Panc1 (cell line): ENCODE results near the gene FGD1. TPM values are rescaled to one million over a fixed set of nuclear protein-coding genes. Genes with fewer than 3 reads are reported as not detected.
"Not testable (repeated sequence)": the region's sequence is repeated elsewhere in the genome, so short reads cannot be mapped to it uniquely, and the experiment has no call there.

ENCODE experiments used
- ATAC-seq: fragments of 200-7000 bp; cut with Tn5 transposase; 2 replicates; pipeline ENCODE4 v1.9.1; 2020; ENCODE audit warnings: mild to moderate bottlenecking, moderate library complexity
- Bru-seq: library from RNA; stranded (reverse); fragments of 400-500 nt; gene quantifications from one replicate; lab custom pipeline; 2021; lab: Mats Ljungman, UMichigan
- BruChase-seq, 2 experiments: library from RNA; stranded (reverse); fragments of 400-500 nt; gene quantifications; one replicate each; lab custom pipeline; 2021; lab: Mats Ljungman, UMichigan
- BruUV-seq: library from RNA; stranded (reverse); fragments of 400-500 nt; replicated peaks from 2 replicates; lab custom pipeline; 2021; lab: Mats Ljungman, UMichigan
- CTCF ChIA-PET: fragments of 300-600 bp; sonication (Branson Sonifier 250); formaldehyde crosslinking; loops from one replicate; lab custom pipeline; 2022; ENCODE audit warnings: antibody characterized with exemption; lab: Charles Lee
- POLR2A ChIA-PET: fragments of 300-600 bp; sonication (Branson Sonifier 250); formaldehyde crosslinking; loops from one replicate; lab custom pipeline; 2022; ENCODE audit warnings: antibody characterized with exemption; lab: Charles Lee
- DNase-seq: peaks from one replicate; pipeline ENCODE4 v3.0.0-alpha.2; 2010; ENCODE audit warnings: low read depth, low spot score
- H3K27ac ChIP-seq: 2 replicates; pipeline ENCODE4 v1.5.1; 2011; ENCODE audit warnings: mild to moderate bottlenecking, low read length, inconsistent platforms
- H3K27me3 ChIP-seq: fragments of 200-500 bp; sonication (Bioruptor generic); 2 replicates; pipeline ENCODE4 v1.6.0; 2014; ENCODE audit warnings: low read length, inconsistent platforms; ENCODE audit not compliant: control insufficient read depth, insufficient read depth
- H3K36me3 ChIP-seq: fragments of 200-500 bp; sonication (Bioruptor generic); 2 replicates; pipeline ENCODE4 v1.5.1; 2014; ENCODE audit warnings: inconsistent platforms, mild to moderate bottlenecking, low read length, moderate library complexity; ENCODE audit not compliant: control insufficient read depth, insufficient read depth
- H3K4me1 ChIP-seq: 2 replicates; pipeline ENCODE4 v1.5.1; 2011; ENCODE audit warnings: inconsistent platforms, mild to moderate bottlenecking, low read length, moderate library complexity; ENCODE audit not compliant: control insufficient read depth, insufficient read depth
- H3K4me3 ChIP-seq, 2 experiments: 2 replicates each; pipeline ENCODE4 v1.5.1; 2011 to 2012; ENCODE audit warnings: low read depth in 2 of 2, low read length in 2 of 2, mild to moderate bottlenecking in 2 of 2, inconsistent platforms in 1 of 2, moderate library complexity in 1 of 2
- H3K9me3 ChIP-seq: fragments of 200-500 bp; sonication (Bioruptor generic); 2 replicates; pipeline ENCODE4 v1.5.1; 2014; ENCODE audit warnings: low read depth, mild to moderate bottlenecking, inconsistent platforms, low read length, moderate library complexity; ENCODE audit not compliant: control insufficient read depth, insufficient read depth
- CTCF ChIP-seq: fragments of 450-650 bp; IDR thresholded peaks from 2 replicates; pipeline ENCODE4 v1.5.1; 2017; ENCODE audit warnings: mild to moderate bottlenecking
- POLR2AphosphoS5 ChIP-seq: IDR thresholded peaks from 2 replicates; pipeline ENCODE4 v1.6.1; 2012; ENCODE audit warnings: mild to moderate bottlenecking, low read depth, low read length, moderate library complexity
- REST ChIP-seq, 2 experiments: IDR thresholded peaks; 2 replicates each; pipeline ENCODE4 v1.6.1; 2011 to 2012; ENCODE audit warnings: low read depth in 2 of 2, control low read depth in 1 of 2, low read length in 1 of 2, mild to moderate bottlenecking in 1 of 2, moderate library complexity in 1 of 2; ENCODE audit not compliant: insufficient read depth in 1 of 2
- SIN3A ChIP-seq: IDR thresholded peaks from 2 replicates; pipeline ENCODE4 v1.6.1; 2012; ENCODE audit warnings: low read depth, mild to moderate bottlenecking, low read length, moderate library complexity, borderline replicate concordance; ENCODE audit not compliant: insufficient read depth
- TCF7L2 ChIP-seq: IDR thresholded peaks from 2 replicates; pipeline ENCODE4 v1.6.1; 2011; ENCODE audit warnings: mild to moderate bottlenecking, low read depth, low read length, inconsistent platforms
- in situ Hi-C: cut with HindIII; loops from 2 replicates; pipeline ENCODE4 v1.10.0; 2016; ENCODE audit warnings: low sequenced_read_pairs, low pct_unique_long_range_greater_than_20kb
- intact Hi-C: fragments of 100-400 bp; cut with micrococcal nuclease; formaldehyde crosslinking; loops from one replicate; pipeline ENCODE4 v1.10.0; 2022; ENCODE audit not compliant: unreplicated experiment
- long read RNA-seq: library from polyadenylated mRNA; unstranded; transcript quantifications from one replicate; pipeline ENCODE4 v2.0.0, GENCODE V29; 2021; ENCODE audit not compliant: unreplicated experiment
- polyA plus RNA-seq: library from polyadenylated mRNA; unstranded; fragments of >200 nt; gene quantifications from one replicate; pipeline ENCODE4 v1.2.1, GENCODE V29; 2012; ENCODE audit warnings: missing spikeins; ENCODE audit not compliant: insufficient read length
- total RNA-seq: library from RNA; stranded (reverse); gene quantifications from one replicate; pipeline ENCODE4 v1.2.1, GENCODE V29; 2021; ENCODE audit not compliant: unreplicated experiment

Gene FGD1
- total RNA-seq (14.1 TPM), Bru-seq, nascent RNA (percentile 55 among the genes with signal in this experiment), BruChase-seq, experiment 1, labeled RNA remaining after a 2-hour chase (percentile 60 among the genes with signal in this experiment), BruChase-seq, experiment 2, labeled RNA remaining after a 6-hour chase (percentile 64 among the genes with signal in this experiment)
- polyA plus RNA-seq: 15.4 TPM
- long read RNA-seq, full-length matches to known transcripts: 1 of 19 reads
- long read RNA-seq, partial matches to known transcripts: 13 of 19 reads
- long read RNA-seq, other reads (novel, unspliced or antisense): 5 of 19 reads

GRCh38 chrX:54495814-54496516 is at the start of gene FGD1:
FGD1 (minus strand) TSS chrX:54496234; CDS start chrX:54495432, 802 bp downstream.
- ChIA-PET CTCF (no interaction called here), POLR2A (no interaction called here)
- ATAC-seq: peak; percentile 87
- BruUV-seq: no TSS peak
- Histone ChIP-seq H3K36me3 (no peaks in the 10 kb centered on the region), H3K9me3 (no peaks in the 10 kb centered on the region), H3K4me1 (peaks cover 11% of the 10 kb centered on the region), H3K27ac (peak within 1 kb of the TSS; percentile 77), H3K27me3 (no peaks in the 10 kb centered on the region), H3K4me3 (peak within 1 kb of the TSS; percentile 54 to 63)
- intact Hi-C loops: no loop called here
- DNase-seq: no peak
- TF ChIP-seq CTCF: no peak
- TF ChIP-seq POLR2AphosphoS5: no peak
- no peak for TF ChIP-seq REST (IDR thresholded peaks at IDR 0.05; ENCODE audit: insufficient read depth in 1 of 2, low read depth in 2 of 2, low read length in 1 of 2)
- no peak for TF ChIP-seq TCF7L2
- TF ChIP-seq SIN3A: no peak
- in situ Hi-C loops: no loop called here

- CTCF ChIA-PET, H3K27me3 ChIP-seq, ATAC-seq, in situ Hi-C loops, DNase-seq, H3K4me1 ChIP-seq, POLR2A ChIA-PET, H3K9me3 ChIP-seq, H3K27ac ChIP-seq, intact Hi-C loops, H3K4me3 ChIP-seq, BruUV-seq: not testable (repeated sequence)
- peaks cover 15% of the 10 kb centered on the region for H3K36me3 ChIP-seq
Measured at GRCh38 chrX:54542239-54542638, 46.2 kb upstream of the FGD1 start.

GRCh38 chrX:54540289-54540688 is 44.3 kb upstream of the FGD1 start:
- BruUV-seq: no TSS peak
- ChIA-PET POLR2A (no interaction called here), CTCF (no interaction called here)
- H3K4me1 ChIP-seq: no peaks in the 10 kb centered on the region
- no peak for ATAC-seq
- DNase-seq: peak; percentile 7
- peaks cover 7% of the 10 kb centered on the region for H3K36me3 ChIP-seq
- no peak for TF ChIP-seq SIN3A
- no peak for TF ChIP-seq CTCF
- no peak for TF ChIP-seq REST (IDR thresholded peaks at IDR 0.05; ENCODE audit: insufficient read depth in 1 of 2, low read depth in 2 of 2, low read length in 1 of 2)
- TF ChIP-seq TCF7L2: no peak
- TF ChIP-seq POLR2AphosphoS5: no peak
- H3K27me3 ChIP-seq: no peaks in the 10 kb centered on the region
- in situ Hi-C loops: no loop called here
- no peak overlapping the region for H3K4me3 ChIP-seq
- no peak overlapping the region for H3K27ac ChIP-seq
- intact Hi-C loops: no loop called here
- H3K9me3 ChIP-seq: no peaks in the 10 kb centered on the region
